ENCODE data around the gene ZNF784. TPM values are rescaled to one million over a fixed set of nuclear protein-coding genes. Genes with fewer than 3 reads are reported as not detected.
A peak's percentile ranks its signal among the peaks of the same experiment; 100 is the strongest.

ZNF784 gene
- total and polyA plus RNA-seq, 2 of the 13 experiments (the other 11 are each of a cell fraction or from before 2014, with no cell fraction given), result 4.1 to 4.2 TPM

DNA sequence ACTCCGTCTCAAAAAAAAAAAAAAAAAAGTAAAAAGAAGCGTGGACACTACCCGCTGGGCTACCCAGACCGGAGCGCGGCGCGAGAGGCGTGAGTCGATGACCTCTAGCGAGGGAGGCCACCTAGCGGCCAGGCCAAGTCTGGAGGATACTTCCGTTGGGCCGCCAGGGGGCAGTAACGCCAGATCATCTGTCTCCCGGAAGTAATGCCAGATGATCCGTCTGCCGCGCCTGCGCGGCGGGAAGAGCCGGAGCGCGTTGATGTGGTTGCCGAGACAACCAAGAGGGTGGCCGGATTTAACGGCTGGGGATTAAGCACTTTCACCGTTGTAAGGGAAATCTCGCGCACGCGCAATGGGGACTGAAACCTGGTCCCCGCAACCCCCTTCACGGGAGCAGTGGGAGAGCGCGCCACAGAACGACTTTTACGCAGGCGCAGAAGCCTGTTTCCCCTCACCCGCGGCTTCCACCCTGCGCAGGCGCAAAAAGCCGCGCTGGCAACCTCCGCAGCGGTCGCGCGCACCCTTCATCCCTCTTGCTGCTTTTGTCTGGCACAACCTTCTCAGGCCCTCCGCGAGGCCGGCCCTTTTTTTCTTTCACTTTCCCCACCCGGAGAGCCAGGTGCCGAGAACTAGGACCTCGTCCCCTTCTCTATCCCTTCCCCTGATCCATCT is 29.4 kb upstream of the ZNF784 start (continued):
- TF ChIP-seq, protein P1, sequence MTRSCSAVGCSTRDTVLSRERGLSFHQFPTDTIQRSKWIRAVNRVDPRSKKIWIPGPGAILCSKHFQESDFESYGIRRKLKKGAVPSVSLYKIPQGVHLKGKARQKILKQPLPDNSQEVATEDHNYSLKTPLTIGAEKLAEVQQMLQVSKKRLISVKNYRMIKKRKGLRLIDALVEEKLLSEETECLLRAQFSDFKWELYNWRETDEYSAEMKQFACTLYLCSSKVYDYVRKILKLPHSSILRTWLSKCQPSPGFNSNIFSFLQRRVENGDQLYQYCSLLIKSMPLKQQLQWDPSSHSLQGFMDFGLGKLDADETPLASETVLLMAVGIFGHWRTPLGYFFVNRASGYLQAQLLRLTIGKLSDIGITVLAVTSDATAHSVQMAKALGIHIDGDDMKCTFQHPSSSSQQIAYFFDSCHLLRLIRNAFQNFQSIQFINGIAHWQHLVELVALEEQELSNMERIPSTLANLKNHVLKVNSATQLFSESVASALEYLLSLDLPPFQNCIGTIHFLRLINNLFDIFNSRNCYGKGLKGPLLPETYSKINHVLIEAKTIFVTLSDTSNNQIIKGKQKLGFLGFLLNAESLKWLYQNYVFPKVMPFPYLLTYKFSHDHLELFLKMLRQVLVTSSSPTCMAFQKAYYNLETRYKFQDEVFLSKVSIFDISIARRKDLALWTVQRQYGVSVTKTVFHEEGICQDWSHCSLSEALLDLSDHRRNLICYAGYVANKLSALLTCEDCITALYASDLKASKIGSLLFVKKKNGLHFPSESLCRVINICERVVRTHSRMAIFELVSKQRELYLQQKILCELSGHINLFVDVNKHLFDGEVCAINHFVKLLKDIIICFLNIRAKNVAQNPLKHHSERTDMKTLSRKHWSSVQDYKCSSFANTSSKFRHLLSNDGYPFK (CRISPR knock-in tag; IDR thresholded peaks at IDR 0.05; ENCODE audit: borderline replicate concordance), result peak; percentile 75; the same call in 1 of the 2 replicates
- TF ChIP-seq MTA3 (CRISPR knock-in tag; IDR thresholded peaks at IDR 0.05) (no peak), KLF13 (CRISPR knock-in tag; IDR thresholded peaks at IDR 0.05) (no peak), CAMTA2 (CRISPR knock-in tag; IDR thresholded peaks at IDR 0.05; ENCODE audit: borderline replicate concordance) (no peak), HNRNPK (IDR thresholded peaks at IDR 0.05; ENCODE audit: low read depth, low read length, poor library complexity, severe bottlenecking) (no peak), RXRB (CRISPR knock-in tag; IDR thresholded peaks at IDR 0.05; ENCODE audit: borderline replicate concordance) (peak; percentile 76), RARA (CRISPR knock-in tag; IDR thresholded peaks at IDR 0.05) (peak; percentile 48), CBX1 (IDR thresholded peaks at IDR 0.05; ENCODE audit: low read depth) (no peak), ZSCAN30 (CRISPR knock-in tag; IDR thresholded peaks at IDR 0.05) (no peak), ZNF296 (CRISPR knock-in tag; conservative IDR thresholded peaks at IDR 0.05) (no peak), RXRA (CRISPR knock-in tag; IDR thresholded peaks at IDR 0.05) (peak; percentile 82; the same call in 1 of the 2 replicates), NCOA2 (CRISPR knock-in tag; IDR thresholded peaks at IDR 0.05) (peak; percentile 40), ATF7-NPFF (CRISPR knock-in tag; IDR thresholded peaks at IDR 0.05; ENCODE audit: low read depth) (no peak), POLR2G (IDR thresholded peaks at IDR 0.05; ENCODE audit: low read depth, low read length) (peak; percentile 95), HCFC1 (IDR thresholded peaks at IDR 0.05; ENCODE audit: low read depth, low read length) (peak; percentile 52), RBM22 (optimal IDR thresholded peaks at IDR 0.05; ENCODE audit: low read length) (peak; percentile 93), SP5 (CRISPR knock-in tag; IDR thresholded peaks at IDR 0.05; ENCODE audit: borderline replicate concordance, low read depth) (0 out of 2 replicates have a peak, but pooled peaks have one; percentile 16)
- TF ChIP-seq, protein P2, sequence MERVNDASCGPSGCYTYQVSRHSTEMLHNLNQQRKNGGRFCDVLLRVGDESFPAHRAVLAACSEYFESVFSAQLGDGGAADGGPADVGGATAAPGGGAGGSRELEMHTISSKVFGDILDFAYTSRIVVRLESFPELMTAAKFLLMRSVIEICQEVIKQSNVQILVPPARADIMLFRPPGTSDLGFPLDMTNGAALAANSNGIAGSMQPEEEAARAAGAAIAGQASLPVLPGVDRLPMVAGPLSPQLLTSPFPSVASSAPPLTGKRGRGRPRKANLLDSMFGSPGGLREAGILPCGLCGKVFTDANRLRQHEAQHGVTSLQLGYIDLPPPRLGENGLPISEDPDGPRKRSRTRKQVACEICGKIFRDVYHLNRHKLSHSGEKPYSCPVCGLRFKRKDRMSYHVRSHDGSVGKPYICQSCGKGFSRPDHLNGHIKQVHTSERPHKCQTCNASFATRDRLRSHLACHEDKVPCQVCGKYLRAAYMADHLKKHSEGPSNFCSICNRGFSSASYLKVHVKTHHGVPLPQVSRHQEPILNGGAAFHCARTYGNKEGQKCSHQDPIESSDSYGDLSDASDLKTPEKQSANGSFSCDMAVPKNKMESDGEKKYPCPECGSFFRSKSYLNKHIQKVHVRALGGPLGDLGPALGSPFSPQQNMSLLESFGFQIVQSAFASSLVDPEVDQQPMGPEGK (CRISPR knock-in tag; IDR thresholded peaks at IDR 0.05), result peak; percentile 57
- TF ChIP-seq, protein P3, sequence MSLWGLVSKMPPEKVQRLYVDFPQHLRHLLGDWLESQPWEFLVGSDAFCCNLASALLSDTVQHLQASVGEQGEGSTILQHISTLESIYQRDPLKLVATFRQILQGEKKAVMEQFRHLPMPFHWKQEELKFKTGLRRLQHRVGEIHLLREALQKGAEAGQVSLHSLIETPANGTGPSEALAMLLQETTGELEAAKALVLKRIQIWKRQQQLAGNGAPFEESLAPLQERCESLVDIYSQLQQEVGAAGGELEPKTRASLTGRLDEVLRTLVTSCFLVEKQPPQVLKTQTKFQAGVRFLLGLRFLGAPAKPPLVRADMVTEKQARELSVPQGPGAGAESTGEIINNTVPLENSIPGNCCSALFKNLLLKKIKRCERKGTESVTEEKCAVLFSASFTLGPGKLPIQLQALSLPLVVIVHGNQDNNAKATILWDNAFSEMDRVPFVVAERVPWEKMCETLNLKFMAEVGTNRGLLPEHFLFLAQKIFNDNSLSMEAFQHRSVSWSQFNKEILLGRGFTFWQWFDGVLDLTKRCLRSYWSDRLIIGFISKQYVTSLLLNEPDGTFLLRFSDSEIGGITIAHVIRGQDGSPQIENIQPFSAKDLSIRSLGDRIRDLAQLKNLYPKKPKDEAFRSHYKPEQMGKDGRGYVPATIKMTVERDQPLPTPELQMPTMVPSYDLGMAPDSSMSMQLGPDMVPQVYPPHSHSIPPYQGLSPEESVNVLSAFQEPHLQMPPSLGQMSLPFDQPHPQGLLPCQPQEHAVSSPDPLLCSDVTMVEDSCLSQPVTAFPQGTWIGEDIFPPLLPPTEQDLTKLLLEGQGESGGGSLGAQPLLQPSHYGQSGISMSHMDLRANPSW (CRISPR knock-in tag; IDR thresholded peaks at IDR 0.05; ENCODE audit: borderline replicate concordance), result no peak

Data from HepG2 (cell line).